NOMO-1 treated with dmso at 0.1 percent for 144 hours (cell line): ENCODE data around the gene NUAK2.

Experiments
- DNase-seq: peaks from one replicate; lab custom pipeline; 2025; ENCODE audit not compliant: unreplicated experiment; lab: John Stamatoyannopoulos, UW

NUAK2 gene

GRCh38 chr1:205348554-205349487 lies 27.3 kb upstream of the NUAK2 start:
- no peak for DNase-seq

- DNase-seq: no peak
Observed at GRCh38 chr1:205346956-205347574, 25.5 kb upstream of the NUAK2 start.

GRCh38 chr1:205345761-205346160 lies 24.2 kb upstream of the NUAK2 start:
- DNase-seq: no peak

GRCh38 chr1:205344066-205344928 lies 22.8 kb upstream of the NUAK2 start:
- no peak for DNase-seq

GRCh38 chr1:205343431-205344065 lies 22.0 kb upstream of the NUAK2 start:
- DNase-seq: no peak

- no peak for DNase-seq
Observed at GRCh38 chr1:205342986-205343385, 21.4 kb upstream of the NUAK2 start.

- DNase-seq: no peak
Observed at GRCh38 chr1:205340676-205341075, 19.1 kb upstream of the NUAK2 start.

GRCh38 chr1:205339717-205340116 lies 18.2 kb upstream of the NUAK2 start:
- no peak for DNase-seq

- no peak for DNase-seq
Observed at GRCh38 chr1:205339197-205339702, 17.7 kb upstream of the NUAK2 start.

GRCh38 chr1:205338011-205338410 lies 16.5 kb upstream of the NUAK2 start:
- DNase-seq: no peak

GRCh38 chr1:205337481-205337880 lies 15.9 kb upstream of the NUAK2 start:
- DNase-seq: no peak

- peak; percentile 21 for DNase-seq
Observed at GRCh38 chr1:205335692-205336091, 14.1 kb upstream of the NUAK2 start.

- DNase-seq: no peak
Observed at GRCh38 chr1:205332015-205332791, 10.7 kb upstream of the NUAK2 start.

- DNase-seq: no peak
Observed at GRCh38 chr1:205330150-205330549, 8.6 kb upstream of the NUAK2 start.

GRCh38 chr1:205329719-205330118 lies 8.2 kb upstream of the NUAK2 start:
- DNase-seq: no peak

- DNase-seq: no peak
Observed at GRCh38 chr1:205328476-205328875, 6.9 kb upstream of the NUAK2 start.

- DNase-seq: no peak
Observed at GRCh38 chr1:205326812-205327466, 5.4 kb upstream of the NUAK2 start.

GRCh38 chr1:205325334-205325884 lies 3.9 kb upstream of the NUAK2 start:
- peak; percentile 40 for DNase-seq

GRCh38 chr1:205324781-205325180 lies 3.2 kb upstream of the NUAK2 start:
- no peak for DNase-seq
